DND-41 (cell line): ENCODE measurements around the gene TYMS.

Experiments used
- ATAC-seq: fragments of 200-7000 bp; cut with Tn5 transposase; 3 replicates; pipeline ENCODE4 v1.9.1; 2021; ENCODE audit warnings: low read depth; ENCODE audit not compliant: insufficient read depth
- DNase-seq: peaks from one replicate; pipeline ENCODE4 v3.0.0-alpha.2; 2020
- H2AFZ ChIP-seq: 2 replicates; pipeline ENCODE4 v1.6.0; 2012; ENCODE audit warnings: low read depth, low read length
- H3K27ac ChIP-seq: 2 replicates; pipeline ENCODE4 v1.5.1; 2012; ENCODE audit warnings: low read length, inconsistent platforms
- H3K27me3 ChIP-seq: fragments of 200-600 bp; sonication (generic); 2 replicates; pipeline ENCODE4 v1.6.0; 2012; ENCODE audit warnings: low read length, mild to moderate bottlenecking, inconsistent platforms; ENCODE audit not compliant: insufficient read depth, poor library complexity
- H3K36me3 ChIP-seq: 2 replicates; pipeline ENCODE4 v1.5.1; 2012; ENCODE audit warnings: low read length, inconsistent platforms; ENCODE audit not compliant: insufficient read depth
- H3K4me1 ChIP-seq: 2 replicates; pipeline ENCODE4 v1.5.1; 2012; ENCODE audit warnings: mild to moderate bottlenecking, low read length; ENCODE audit not compliant: insufficient read depth
- H3K4me2 ChIP-seq: 2 replicates; pipeline ENCODE4 v1.6.0; 2012; ENCODE audit warnings: mild to moderate bottlenecking, moderate library complexity, low read length, inconsistent platforms; ENCODE audit not compliant: insufficient read depth
- H3K4me3 ChIP-seq, 2 experiments: fragments of 200-600 bp in 1 of 2; shearing (Covaris generic) in 1 of 2; 2 replicates each; pipeline ENCODE4 v1.5.1; 2012 to 2016; ENCODE audit warnings: inconsistent platforms in 2 of 2, low read length in 2 of 2, mild to moderate bottlenecking in 2 of 2, low read depth in 1 of 2, moderate library complexity in 1 of 2
- H3K79me2 ChIP-seq: 2 replicates; pipeline ENCODE4 v1.6.0; 2012; ENCODE audit warnings: low read length, inconsistent platforms; ENCODE audit not compliant: insufficient read depth
- H3K9ac ChIP-seq: 2 replicates; pipeline ENCODE4 v1.6.0; 2012; ENCODE audit warnings: low read depth, mild to moderate bottlenecking, inconsistent platforms, low read length, moderate library complexity
- H3K9me3 ChIP-seq: 2 replicates; pipeline ENCODE4 v1.5.1; 2012; ENCODE audit warnings: low read length, moderate library complexity, mild to moderate bottlenecking, inconsistent platforms; ENCODE audit not compliant: insufficient read depth, severe bottlenecking
- H4K20me1 ChIP-seq: 2 replicates; pipeline ENCODE4 v1.6.0; 2012; ENCODE audit warnings: low read length; ENCODE audit not compliant: insufficient read depth
- CTCF ChIP-seq: IDR thresholded peaks from 2 replicates; pipeline ENCODE4 v1.5.1; 2012; ENCODE audit warnings: borderline replicate concordance, low read length, moderate library complexity, mild to moderate bottlenecking; ENCODE audit not compliant: poor library complexity, severe bottlenecking; ENCODE audit errors: extremely low read depth
- EZH2 ChIP-seq: IDR thresholded peaks from 3 replicates; pipeline ENCODE4 v1.6.1; 2012; ENCODE audit warnings: borderline replicate concordance, low read depth, mild to moderate bottlenecking, moderate library complexity, low read length, inconsistent platforms; ENCODE audit not compliant: severe bottlenecking

TYMS gene

GRCh38 chr18:708096-708495 is 50.6 kb downstream of the TYMS start:
- no peaks in the 10 kb centered on the region for H3K27me3 ChIP-seq
- no peak overlapping the region for H2AFZ ChIP-seq
- TF ChIP-seq CTCF = no peak
- TF ChIP-seq EZH2 = no peak
- no peaks in the 10 kb centered on the region; the same call in 1 of the 2 replicates for H3K36me3 ChIP-seq
- H3K4me3 ChIP-seq = no peak overlapping the region
- H3K4me1 ChIP-seq = peaks cover 11% of the 10 kb centered on the region
- no peak for ATAC-seq
- H3K9me3 ChIP-seq = peaks cover 6% of the 10 kb centered on the region
- H3K4me2 ChIP-seq = no peak overlapping the region
- no peak overlapping the region for H3K27ac ChIP-seq
- H3K79me2 ChIP-seq = no peaks in the 10 kb centered on the region
- DNase-seq = no peak
- no peaks in the 10 kb centered on the region for H4K20me1 ChIP-seq
- no peak overlapping the region for H3K9ac ChIP-seq

- no peaks in the 10 kb centered on the region for H3K79me2 ChIP-seq
- H3K27me3 ChIP-seq = no peaks in the 10 kb centered on the region
- peaks cover 11% of the 10 kb centered on the region for H3K4me1 ChIP-seq
- H3K27ac ChIP-seq = no peak overlapping the region
- H3K9ac ChIP-seq = no peak overlapping the region
- no peak overlapping the region for H3K4me2 ChIP-seq
- no peaks in the 10 kb centered on the region for H4K20me1 ChIP-seq
- H2AFZ ChIP-seq = no peak overlapping the region
- H3K4me3 ChIP-seq = no peak overlapping the region
- ATAC-seq (no peak), DNase-seq (no peak)
- no peaks in the 10 kb centered on the region; the same call in 1 of the 2 replicates for H3K36me3 ChIP-seq
- TF ChIP-seq CTCF (no peak), EZH2 (no peak)
- H3K9me3 ChIP-seq = peaks cover 8% of the 10 kb centered on the region
Observed at GRCh38 chr18:709771-710170, 52.3 kb downstream of the TYMS start.

GRCh38 chr18:710418-711300 is 53.2 kb downstream of the TYMS start:
- Histone ChIP-seq H2AFZ (no peak overlapping the region), H4K20me1 (no peaks in the 10 kb centered on the region), H3K9ac (no peak overlapping the region), H3K27ac (no peak overlapping the region), H3K36me3 (no peaks in the 10 kb centered on the region; the same call in 1 of the 2 replicates), H3K27me3 (no peaks in the 10 kb centered on the region), H3K9me3 (peaks cover 8% of the 10 kb centered on the region), H3K4me1 (peaks cover 11% of the 10 kb centered on the region), H3K4me3 (no peak overlapping the region), H3K4me2 (peak overlapping the region; percentile 66; the same call in 1 of the 2 replicates), H3K79me2 (no peaks in the 10 kb centered on the region)
- ATAC-seq = no peak
- no peak for DNase-seq
- no peak for TF ChIP-seq EZH2
- no peak for TF ChIP-seq CTCF
